Activated CD4-positive, alpha-beta T cell treated with anti-CD3 and anti-CD28 coated beads, Interleukin-2, amount 10 ng/mL, durations not matched to agents 7 days and 5 days (primary cell): Measurements from ENCODE around the gene MIA2. TPM values are rescaled to one million over a fixed set of nuclear protein-coding genes. Genes with fewer than 3 reads are reported as not detected.
"Not testable (repeated sequence)": the region's sequence is repeated elsewhere in the genome, so short reads cannot be mapped to it uniquely, and the experiment has no call there.

Experiments used
- CTCF ChIA-PET: fragments of 350-600 bp; sonication (Branson Sonifier 250); formaldehyde crosslinking; loops from one replicate; lab custom pipeline; 2021; ENCODE audit warnings: antibody characterized with exemption; lab: Charles Lee
- POLR2A ChIA-PET: fragments of 350-600 bp; sonication (Branson Sonifier 250); formaldehyde crosslinking; loops from one replicate; lab custom pipeline; 2021; ENCODE audit warnings: antibody characterized with exemption; lab: Charles Lee
- DNase-seq: peaks from one replicate; pipeline ENCODE4 v3.0.0-alpha.2; 2020
- H3K27ac Mint-ChIP-seq: one replicate; pipeline ENCODE4 v1.8.0; 2021; ENCODE audit warnings: mild to moderate bottlenecking, moderate library complexity, mixed read lengths
- H3K27me3 Mint-ChIP-seq: one replicate; pipeline ENCODE4 v1.8.0; 2021; ENCODE audit warnings: mixed read lengths
- H3K36me3 Mint-ChIP-seq: one replicate; pipeline ENCODE4 v1.8.0; 2021; ENCODE audit warnings: low read depth, mixed read lengths
- H3K4me1 Mint-ChIP-seq: one replicate; pipeline ENCODE4 v1.8.0; 2021; ENCODE audit warnings: mixed read lengths
- H3K4me3 Mint-ChIP-seq: one replicate; pipeline ENCODE4 v1.8.0; 2021; ENCODE audit warnings: mild to moderate bottlenecking, moderate library complexity, mixed read lengths
- H3K9me3 Mint-ChIP-seq: one replicate; pipeline ENCODE4 v1.8.0; 2021; ENCODE audit warnings: mixed read lengths
- total RNA-seq, 2 experiments: library from RNA; stranded (reverse); gene quantifications; one replicate each; pipeline ENCODE4 v1.2.3, GENCODE V29; 2021

MIA2 gene
- total RNA-seq, 2 experiments from 2014 or later = 25.5 to 28.2 TPM

- peaks cover 52% of the 10 kb centered on the region for H3K36me3 Mint-ChIP-seq
- CTCF ChIA-PET = interaction anchor here (2.1 kb wide), 1 partner anchor 13 kb away, joined by 6 read pairs; no protein-coding TSS in a partner anchor
Observed at GRCh38 chr14:39289523-39289922, 55.8 kb downstream of the MIA2 start.

GRCh38 chr14:39291701-39292100 is 58.0 kb downstream of the MIA2 start:
- H3K4me1 Mint-ChIP-seq = no peaks in the 10 kb centered on the region
- ChIA-PET CTCF (no interaction called here), POLR2A (interaction anchor here (0.6 kb wide), 1 partner anchor 9 kb away, joined by 3 read pairs; no protein-coding TSS in a partner anchor)
- no peaks in the 10 kb centered on the region for H3K27me3 Mint-ChIP-seq
- DNase-seq = no peak
- peaks cover under 1% of the 10 kb centered on the region for H3K9me3 Mint-ChIP-seq
- no peak overlapping the region for H3K4me3 Mint-ChIP-seq
- no peak overlapping the region for H3K27ac Mint-ChIP-seq
- H3K36me3 Mint-ChIP-seq = peaks cover 55% of the 10 kb centered on the region

More at GRCh38 chr14:39289523-39289922, 55.8 kb downstream of the MIA2 start:
- Mint-ChIP-seq H3K4me3 (no peak overlapping the region), H3K27ac (no peak overlapping the region), H3K9me3 (peaks cover 7% of the 10 kb centered on the region), H3K27me3 (no peaks in the 10 kb centered on the region), H3K4me1 (no peaks in the 10 kb centered on the region)
- no peak for DNase-seq
- POLR2A ChIA-PET = no interaction called here

DNA sequence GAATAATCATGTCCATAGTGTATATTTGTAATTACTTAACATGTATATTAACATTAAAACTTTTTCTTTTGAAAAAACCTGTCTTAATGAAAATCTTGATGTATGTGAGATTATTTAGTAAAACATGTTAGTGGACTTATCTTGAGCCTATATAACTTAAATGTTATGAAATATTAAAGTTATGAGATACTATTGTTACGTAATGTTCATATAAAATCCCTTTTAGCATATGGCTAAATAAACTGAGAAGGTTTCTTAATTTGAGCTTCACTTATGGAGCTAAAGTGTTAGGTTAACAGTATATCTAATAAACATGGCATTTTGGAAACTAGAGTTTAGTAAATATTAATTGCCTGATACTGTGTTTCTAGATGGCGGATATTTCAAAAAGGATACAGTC is 59.9 kb downstream of the MIA2 start:
- H3K4me3 Mint-ChIP-seq = no peak overlapping the region
- H3K4me1 Mint-ChIP-seq = peaks cover 1% of the 10 kb centered on the region
- no peak for DNase-seq
- ChIA-PET POLR2A (no interaction called here), CTCF (interaction anchor here (0.6 kb wide), 1 partner anchor 1888 kb away, joined by 3 read pairs; no protein-coding TSS in a partner anchor)
- no peaks in the 10 kb centered on the region for H3K27me3 Mint-ChIP-seq
- no peaks in the 10 kb centered on the region for H3K9me3 Mint-ChIP-seq
- H3K36me3 Mint-ChIP-seq = peaks cover 59% of the 10 kb centered on the region
- H3K27ac Mint-ChIP-seq = no peak overlapping the region

DNA sequence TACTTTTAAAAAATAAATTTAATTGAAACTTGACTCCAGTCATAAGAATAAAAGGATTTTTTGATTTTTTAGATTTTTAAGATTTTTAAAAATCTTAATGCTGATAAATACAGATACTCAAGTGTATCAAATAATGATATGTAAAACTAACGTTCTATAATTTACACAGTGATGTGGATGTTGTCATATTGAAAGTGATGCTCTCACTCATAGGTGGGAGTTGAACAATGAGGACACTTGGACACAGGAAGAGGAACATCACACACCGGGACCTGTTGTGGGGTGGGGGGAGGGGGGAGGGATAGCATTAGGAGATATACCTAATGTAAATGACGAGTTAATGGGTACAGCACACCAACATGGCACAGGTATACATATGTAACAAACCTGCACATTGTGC is 66.7 kb downstream of the MIA2 start:
- H3K4me3 Mint-ChIP-seq, CTCF ChIA-PET, DNase-seq, H3K4me1 Mint-ChIP-seq, H3K9me3 Mint-ChIP-seq, H3K27me3 Mint-ChIP-seq, POLR2A ChIA-PET, H3K27ac Mint-ChIP-seq: not testable (repeated sequence)
- peaks cover 66% of the 10 kb centered on the region for H3K36me3 Mint-ChIP-seq

DNA sequence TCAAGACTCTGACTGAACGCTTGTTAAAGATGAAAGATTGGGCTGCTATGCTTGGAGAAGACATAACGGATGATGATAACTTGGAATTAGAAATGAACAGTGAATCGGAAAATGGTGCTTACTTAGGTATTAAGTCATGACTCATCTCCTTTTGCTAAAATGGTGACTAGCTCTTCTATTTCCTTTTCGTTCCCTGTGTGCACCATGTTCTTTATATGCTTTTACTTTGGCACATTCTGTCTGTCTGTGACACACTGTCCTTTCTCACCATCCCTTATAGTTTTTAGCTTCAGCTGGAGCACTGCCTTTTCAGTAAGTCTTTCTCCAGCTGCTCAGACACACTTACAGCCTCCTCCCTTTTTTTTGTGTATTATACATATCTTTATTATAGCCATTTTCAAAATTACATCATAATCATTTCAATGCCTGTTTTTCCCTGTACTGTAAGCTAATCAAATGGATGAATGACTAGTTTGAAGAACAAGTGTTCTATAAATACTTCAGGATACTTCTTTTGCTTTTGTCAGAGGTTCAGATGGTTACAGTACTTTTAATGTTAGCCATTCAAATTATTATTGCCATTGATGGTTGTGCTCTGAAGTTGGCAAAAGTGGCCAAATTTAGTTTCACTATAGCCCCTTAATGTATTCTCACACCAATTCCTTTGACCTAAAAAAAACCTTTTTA is 68.6 kb downstream of the MIA2 start:
- peaks cover 1% of the 10 kb centered on the region for H3K4me1 Mint-ChIP-seq
- peaks cover 59% of the 10 kb centered on the region for H3K36me3 Mint-ChIP-seq
- ChIA-PET POLR2A (no interaction called here), CTCF (interaction anchor here (0.7 to 2.2 kb wide), 2 partner anchors 12 to 17 kb away, joined by 6 read pairs; no protein-coding TSS in a partner anchor)
- no peaks in the 10 kb centered on the region for H3K9me3 Mint-ChIP-seq
- DNase-seq = no peak
- H3K27ac Mint-ChIP-seq = no peak overlapping the region
- no peak overlapping the region for H3K4me3 Mint-ChIP-seq
- no peaks in the 10 kb centered on the region for H3K27me3 Mint-ChIP-seq

DNA sequence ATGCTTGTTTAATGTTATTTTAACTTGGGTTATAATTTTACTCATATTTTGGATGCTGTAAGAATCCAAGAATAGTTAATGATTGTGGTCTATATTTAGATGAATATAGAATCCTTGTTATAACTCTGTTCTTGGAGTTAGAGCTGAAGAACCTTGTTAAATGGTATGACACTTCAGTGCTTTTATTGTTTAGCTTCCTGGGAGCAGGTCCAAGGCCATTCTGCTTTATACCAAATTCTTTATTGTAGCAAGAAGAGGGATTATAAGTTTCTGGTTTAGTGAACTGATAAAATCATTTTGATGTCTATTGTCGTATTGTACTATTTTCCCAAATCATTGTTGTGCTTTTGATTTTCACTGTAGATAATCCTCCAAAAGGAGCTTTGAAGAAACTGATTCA is 69.4 kb downstream of the MIA2 start:
- POLR2A ChIA-PET = no interaction called here
- Mint-ChIP-seq H3K36me3 (peaks cover 50% of the 10 kb centered on the region), H3K4me1 (peaks cover 1% of the 10 kb centered on the region), H3K27ac (no peak overlapping the region), H3K27me3 (no peaks in the 10 kb centered on the region), H3K4me3 (no peak overlapping the region), H3K9me3 (no peaks in the 10 kb centered on the region)
- CTCF ChIA-PET = interaction anchor here (0.8 to 2.2 kb wide), 2 partner anchors 13 to 196 kb away, joined by 3 to 6 read pairs; no protein-coding TSS in a partner anchor
- no peak for DNase-seq

DNA sequence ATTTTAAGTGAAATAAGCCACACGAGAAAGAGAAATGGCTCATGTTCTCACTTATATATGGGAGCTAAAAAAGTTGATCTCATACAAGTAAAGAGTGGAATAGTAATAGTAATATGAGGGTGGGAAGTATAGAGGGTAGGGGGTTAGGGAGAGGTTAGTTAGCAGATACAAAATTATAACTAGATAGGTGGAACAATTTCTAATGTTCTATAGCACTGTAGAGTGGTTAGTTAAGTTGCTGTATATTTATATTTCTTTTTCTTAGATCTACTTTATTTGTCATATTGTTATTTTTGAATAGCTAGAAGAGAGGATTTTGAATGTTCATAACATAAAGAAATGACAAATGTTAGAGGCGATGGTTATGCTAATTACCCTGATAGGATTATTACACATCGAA is 74.1 kb downstream of the MIA2 start:
- no peak overlapping the region for H3K4me3 Mint-ChIP-seq
- no peaks in the 10 kb centered on the region for H3K27me3 Mint-ChIP-seq
- peaks cover 49% of the 10 kb centered on the region for H3K36me3 Mint-ChIP-seq
- no peak overlapping the region for H3K27ac Mint-ChIP-seq
- H3K9me3 Mint-ChIP-seq = no peaks in the 10 kb centered on the region
- DNase-seq = no peak
- ChIA-PET CTCF (interaction anchor here (0.6 kb wide), 1 partner anchor 109 kb away, joined by 4 read pairs; no protein-coding TSS in a partner anchor), POLR2A (no interaction called here)
- H3K4me1 Mint-ChIP-seq = no peaks in the 10 kb centered on the region

- H3K4me3 Mint-ChIP-seq = no peak overlapping the region
- no peak for DNase-seq
- CTCF ChIA-PET = interaction anchor here (0.5 kb wide), 1 partner anchor 256 kb away, joined by 3 read pairs; no protein-coding TSS in a partner anchor
- peaks cover 35% of the 10 kb centered on the region for H3K36me3 Mint-ChIP-seq
- H3K27me3 Mint-ChIP-seq = no peaks in the 10 kb centered on the region
- H3K4me1 Mint-ChIP-seq = no peaks in the 10 kb centered on the region
- POLR2A ChIA-PET = no interaction called here
- no peak overlapping the region for H3K27ac Mint-ChIP-seq
- no peaks in the 10 kb centered on the region for H3K9me3 Mint-ChIP-seq
Observed at GRCh38 chr14:39310051-39310450, 76.3 kb downstream of the MIA2 start.

- Mint-ChIP-seq H3K9me3 (no peaks in the 10 kb centered on the region), H3K4me1 (no peaks in the 10 kb centered on the region), H3K4me3 (no peak overlapping the region), H3K27me3 (no peaks in the 10 kb centered on the region), H3K27ac (no peak overlapping the region), H3K36me3 (peaks cover 39% of the 10 kb centered on the region)
- DNase-seq = no peak
- ChIA-PET CTCF (no interaction called here), POLR2A (interaction anchor here (0.7 kb wide), 1 partner anchor 62 kb away, joined by 3 read pairs; no protein-coding TSS in a partner anchor)
Observed at GRCh38 chr14:39315859-39316444, 82.2 kb downstream of the MIA2 start.

DNA sequence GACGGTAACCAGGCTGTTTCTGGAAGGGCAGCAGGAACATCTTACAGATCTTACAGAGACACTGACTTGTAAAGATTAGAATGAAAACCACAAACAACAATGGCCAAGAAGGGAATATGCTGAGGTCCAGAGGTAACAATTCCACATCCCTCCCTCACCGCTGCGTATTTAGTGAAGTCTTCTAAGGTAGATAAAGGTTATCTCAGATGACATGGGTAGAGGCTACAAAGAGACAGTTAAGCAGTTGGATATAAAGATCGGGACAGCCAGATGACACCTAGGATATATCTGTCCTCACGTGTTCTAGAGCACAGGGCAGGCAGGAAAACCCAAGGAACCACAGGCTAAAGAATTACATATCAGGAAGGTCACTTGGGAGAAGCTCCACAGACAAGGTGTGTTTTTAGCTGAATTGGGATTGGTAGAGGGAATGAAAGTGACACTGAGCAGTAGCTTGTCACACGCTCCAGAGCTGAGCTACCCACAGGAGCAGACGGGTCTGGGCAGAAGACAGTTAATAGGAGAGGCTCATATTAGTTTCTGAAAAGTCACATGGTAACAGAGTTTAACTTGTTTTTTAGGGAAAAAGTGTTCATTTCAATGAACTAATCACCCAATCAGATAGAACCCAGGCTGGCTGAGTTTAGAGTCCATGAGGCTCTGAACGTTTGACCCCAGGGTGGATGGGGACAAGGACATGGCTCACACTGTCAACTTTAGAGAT is 83.3 kb downstream of the MIA2 start:
- peaks cover 36% of the 10 kb centered on the region for H3K36me3 Mint-ChIP-seq
- no peaks in the 10 kb centered on the region for H3K27me3 Mint-ChIP-seq
- POLR2A ChIA-PET = no interaction called here
- H3K27ac Mint-ChIP-seq = no peak overlapping the region
- no peaks in the 10 kb centered on the region for H3K4me1 Mint-ChIP-seq
- no peak for DNase-seq
- H3K4me3 Mint-ChIP-seq = no peak overlapping the region
- H3K9me3 Mint-ChIP-seq = no peaks in the 10 kb centered on the region
- CTCF ChIA-PET = no interaction called here

GRCh38 chr14:39318574-39318973 is 84.9 kb downstream of the MIA2 start:
- Mint-ChIP-seq H3K9me3 (no peaks in the 10 kb centered on the region), H3K36me3 (peaks cover 38% of the 10 kb centered on the region), H3K27me3 (no peaks in the 10 kb centered on the region), H3K4me3 (no peak overlapping the region), H3K27ac (no peak overlapping the region), H3K4me1 (no peaks in the 10 kb centered on the region)
- DNase-seq = no peak
- POLR2A ChIA-PET = no interaction called here
- CTCF ChIA-PET = interaction anchor here (1.2 kb wide), 1 partner anchor 17 kb away, joined by 6 read pairs; no protein-coding TSS in a partner anchor

DNA sequence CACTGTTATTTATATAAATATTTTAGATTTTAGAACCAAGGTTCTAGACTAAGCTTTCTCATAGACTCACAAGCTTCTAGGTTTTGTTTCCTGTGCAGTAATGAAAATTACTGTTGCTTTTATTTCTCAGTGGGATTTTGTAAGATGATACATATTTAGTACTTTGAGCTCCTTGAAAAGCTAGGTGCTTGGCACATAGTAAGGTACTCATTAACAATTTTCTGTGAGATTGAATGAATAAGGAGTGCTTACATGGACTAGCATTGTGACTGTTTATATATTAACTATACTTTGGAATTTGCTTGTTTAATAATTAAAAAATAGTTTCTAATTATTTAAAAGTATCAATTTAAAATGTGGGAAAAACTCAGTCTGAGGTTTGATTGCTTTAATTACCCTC is 85.7 kb downstream of the MIA2 start:
- Mint-ChIP-seq H3K9me3 (no peaks in the 10 kb centered on the region), H3K4me3 (no peak overlapping the region), H3K27me3 (no peaks in the 10 kb centered on the region), H3K36me3 (peaks cover 39% of the 10 kb centered on the region), H3K27ac (no peak overlapping the region), H3K4me1 (no peaks in the 10 kb centered on the region)
- DNase-seq = no peak
- POLR2A ChIA-PET = no interaction called here
- CTCF ChIA-PET = interaction anchor here (0.9 to 1.2 kb wide), 2 partner anchors 10 to 17 kb away, joined by 3 to 6 read pairs; no protein-coding TSS in a partner anchor
